ENCODE results near the gene CPNE9. TPM values are rescaled to one million over a fixed set of nuclear protein-coding genes. Genes with fewer than 3 reads are reported as not detected.

CPNE9 gene
- total and polyA plus RNA-seq, 2 of the 8 experiments (the other 6 are each of a cell fraction or from before 2014, with no cell fraction given): 4.8 to 6.0 TPM

GRCh38 chr3:9673082-9673481 is 30.6 kb upstream of the CPNE9 start:
- H2BK12ac ChIP-seq (ENCODE audit: low read depth, low read length): no peak overlapping the region
- ChIA-PET POLR2A (ENCODE audit: partially characterized antibody) (interaction anchor here (1.2 kb wide), 1 partner anchor 16 kb away, joined by 3 read pairs; no protein-coding TSS in a partner anchor), CTCF (ENCODE audit: partially characterized antibody) (interaction anchor here (0.6 to 2.2 kb wide), 4 partner anchors 20 to 256 kb away, joined by 3 to 12 read pairs (median 3); no protein-coding TSS in a partner anchor)
- H2BK20ac ChIP-seq (ENCODE audit: low read length): no peak overlapping the region
- peaks cover 0 to 5% of the 10 kb centered on the region in 2 experiments for H4K20me1 ChIP-seq (replicated peaks in 1 of 2; ENCODE audit: control insufficient read depth in 1 of 2, insufficient read depth in 2 of 2, low read length in 2 of 2)
- no peak overlapping the region for H4K5ac ChIP-seq (ENCODE audit: insufficient read length, low read depth, low read length)
- no peak overlapping the region for H3K56ac ChIP-seq (replicated peaks; ENCODE audit: insufficient read length, low read depth, low read length)
- H3K18ac ChIP-seq (ENCODE audit: extremely low read depth, low read length): no peak overlapping the region
- H2AFZ ChIP-seq (ENCODE audit: low read length): no peak overlapping the region
- H2BK15ac ChIP-seq (ENCODE audit: low read length): no peak overlapping the region
- H4K8ac ChIP-seq (ENCODE audit: extremely low read depth, insufficient read depth, low read length): no peak overlapping the region
- DNase-seq (ENCODE audit: low read depth in 1 of 2, low spot score in 2 of 2) (no peak), FAIRE-seq (no peak)
- H3K23ac ChIP-seq (ENCODE audit: insufficient read length): no peak overlapping the region
- no peak for TF ChIP-seq KDM5A (IDR thresholded peaks at IDR 0.05; ENCODE audit: low read length)
- no peak for TF ChIP-seq SIN3A (conservative IDR thresholded peaks at IDR 0.05 in 1 of 2, IDR thresholded peaks at IDR 0.05 in 1 of 2; ENCODE audit: low read depth in 1 of 2, low read length in 2 of 2)
- no peak for TF ChIP-seq E2F6 (IDR thresholded peaks at IDR 0.05)
- no peak for TF ChIP-seq HDAC6 (IDR thresholded peaks at IDR 0.05; ENCODE audit: low read depth, low read length)
- TF ChIP-seq USF2 (IDR thresholded peaks at IDR 0.05; ENCODE audit: low read length): no peak
- no peak for TF ChIP-seq BCL11A (IDR thresholded peaks at IDR 0.05; ENCODE audit: low read depth in 2 of 2, low read length in 2 of 2)
- TF ChIP-seq TAF1 (IDR thresholded peaks at IDR 0.05; ENCODE audit: low read depth, low read length): no peak
- H3K4me2 ChIP-seq (ENCODE audit: insufficient read depth in 1 of 2, low read depth in 2 of 2, low read length in 2 of 2): no peak overlapping the region
- no peak overlapping the region for H3K14ac ChIP-seq (ENCODE audit: insufficient read length)
- no peak overlapping the region for H4K91ac ChIP-seq (replicated peaks; ENCODE audit: insufficient read length, low read length)
- no peak overlapping the region for H3K4me3 ChIP-seq (ENCODE audit: extremely low read depth in 1 of 4, insufficient read depth in 2 of 4, low read depth in 3 of 4, low read length in 4 of 4)
- no peak overlapping the region for H2BK5ac ChIP-seq (ENCODE audit: low read depth, low read length)
- H2AK5ac ChIP-seq (ENCODE audit: low read depth, low read length): no peak overlapping the region
- no peak overlapping the region for H3K27ac ChIP-seq (ENCODE audit: low read depth, low read length)
- peaks cover 10 to 45% (median 40%) of the 10 kb centered on the region in 4 experiments for H3K36me3 ChIP-seq (ENCODE audit: control insufficient read depth in 2 of 4, insufficient read depth in 4 of 4, low read length in 3 of 4)
- H3K4me1 ChIP-seq (replicated peaks in 1 of 4; ENCODE audit: control insufficient read depth in 3 of 4, insufficient read depth in 4 of 4, low read length in 3 of 4): no peaks in the 10 kb centered on the region
- no peak overlapping the region for H2BK120ac ChIP-seq (replicated peaks; ENCODE audit: low read depth, low read length)
- H3K27me3 ChIP-seq (replicated peaks in 1 of 4; ENCODE audit: control insufficient read depth in 3 of 4, extremely low read depth in 1 of 4, insufficient read depth in 3 of 4, low read length in 3 of 4): no peaks in the 10 kb centered on the region
- H3K9me3 ChIP-seq (ENCODE audit: insufficient read depth in 2 of 2, low read depth in 1 of 2, low read length in 1 of 2): no peaks in the 10 kb centered on the region
- H3K9ac ChIP-seq (replicated peaks in 1 of 4; ENCODE audit: extremely low read depth in 1 of 4, low read depth in 3 of 4, low read length in 3 of 4): no peak overlapping the region
- H3K79me2 ChIP-seq (ENCODE audit: control insufficient read depth in 1 of 2, insufficient read depth in 2 of 2, low read length in 2 of 2): no peaks in the 10 kb centered on the region
- peaks cover 2% of the 10 kb centered on the region; the same call in 1 of the 2 replicates for H3K23me2 ChIP-seq (ENCODE audit: low read depth, low read length)
- no peaks in the 10 kb centered on the region for H3K79me1 ChIP-seq (ENCODE audit: low read depth, low read length)
- H3K4ac ChIP-seq (replicated peaks; ENCODE audit: insufficient read length, low read depth, low read length): no peak overlapping the region
